ENCODE data around the gene MAST4.

MAST4 gene

GRCh38 chr5:67188274-67189078 is 592.3 kb downstream of the MAST4 start:
- H3K4me3 ChIP-seq (ENCODE audit: low read depth, low read length), result no peak overlapping the region
- TF ChIP-seq CTCF (IDR thresholded peaks at IDR 0.05; ENCODE audit: low read depth, low read length, missing control alignments), result no peak
- in situ Hi-C loops (cut with HindIII; ENCODE audit: low sequenced_read_pairs), result no loop called here
- DNase-seq (ENCODE audit: low read depth), result no peak

GRCh38 chr5:67189079-67189354 is 592.8 kb downstream of the MAST4 start:
- no peak for DNase-seq (ENCODE audit: low read depth)
- no peak overlapping the region for H3K4me3 ChIP-seq (ENCODE audit: low read depth, low read length)
- TF ChIP-seq CTCF (IDR thresholded peaks at IDR 0.05; ENCODE audit: low read depth, low read length, missing control alignments), result no peak
- in situ Hi-C loops (cut with HindIII; ENCODE audit: low sequenced_read_pairs), result no loop called here

- H3K4me3 ChIP-seq (ENCODE audit: low read depth, low read length), result no peak overlapping the region
- no peak for TF ChIP-seq CTCF (IDR thresholded peaks at IDR 0.05; ENCODE audit: low read depth, low read length, missing control alignments)
- in situ Hi-C loops (cut with HindIII; ENCODE audit: low sequenced_read_pairs), result no loop called here
- DNase-seq (ENCODE audit: low read depth), result no peak
These were observed 593.7 kb downstream of the MAST4 start for GRCh38 chr5:67189931-67190330.

- no peak for DNase-seq (ENCODE audit: low read depth)
- in situ Hi-C loops (cut with HindIII; ENCODE audit: low sequenced_read_pairs), result no loop called here
- no peak overlapping the region for H3K4me3 ChIP-seq (ENCODE audit: low read depth, low read length)
- no peak for TF ChIP-seq CTCF (IDR thresholded peaks at IDR 0.05; ENCODE audit: low read depth, low read length, missing control alignments)
These were observed 594.2 kb downstream of the MAST4 start for GRCh38 chr5:67190410-67190809.

- TF ChIP-seq CTCF (IDR thresholded peaks at IDR 0.05; ENCODE audit: low read depth, low read length, missing control alignments), result no peak
- in situ Hi-C loops (cut with HindIII; ENCODE audit: low sequenced_read_pairs), result no loop called here
- no peak overlapping the region for H3K4me3 ChIP-seq (ENCODE audit: low read depth, low read length)
- DNase-seq (ENCODE audit: low read depth), result no peak
These were observed 594.7 kb downstream of the MAST4 start for GRCh38 chr5:67190861-67191260.

- no peak overlapping the region for H3K4me3 ChIP-seq (ENCODE audit: low read depth, low read length)
- TF ChIP-seq CTCF (IDR thresholded peaks at IDR 0.05; ENCODE audit: low read depth, low read length, missing control alignments), result no peak
- peak; percentile 32 for DNase-seq (ENCODE audit: low read depth)
- in situ Hi-C loops (cut with HindIII; ENCODE audit: low sequenced_read_pairs), result no loop called here
These were observed 596.7 kb downstream of the MAST4 start for GRCh38 chr5:67192719-67193438.
